NB4 (cell line): Measurements from ENCODE around the gene ARHGAP26.
"Not testable (repeated sequence)": the region's sequence is repeated elsewhere in the genome, so short reads cannot be mapped to it uniquely, and the experiment has no call there.

Source experiments
- CTCF ChIP-seq: IDR thresholded peaks from one replicate; pipeline ENCODE4 v1.5.1; 2012; ENCODE audit warnings: low read depth, low read length
- MAX ChIP-seq: IDR thresholded peaks from 2 replicates; pipeline ENCODE4 v1.6.1; 2011; ENCODE audit warnings: low read depth, low read length
- POLR2A ChIP-seq: IDR thresholded peaks from 2 replicates; pipeline ENCODE4 v1.6.1; 2011; ENCODE audit warnings: mild to moderate bottlenecking; ENCODE audit not compliant: insufficient read length; ENCODE audit errors: extremely low read depth

- not testable (repeated sequence) for TF ChIP-seq POLR2A, CTCF, MAX
Observed at GRCh38 chr5:142990073-142990472, 219.9 kb downstream of the ARHGAP26 start.
